Measurements from ENCODE around the gene DIS3L2.

The DIS3L2 gene

GRCh38 chr2:232349546-232349945, 388.0 kb downstream of the DIS3L2 start:
- no peak overlapping the region for H2BK15ac ChIP-seq (ENCODE audit: low read length)
- WGBS, 2 donors (ENCODE audit: extremely low coverage in 2 of 2, insufficient read length in 2 of 2, insufficient replicate concordance in 1 of 2) = no CpG with 5 or more reads among the region's 7 CpGs

GRCh38 chr2:232349946-232350635, 388.6 kb downstream of the DIS3L2 start:
- H3K23ac ChIP-seq (ENCODE audit: low read depth, low read length, poor library complexity) = peak overlapping the region; percentile 8
- H3K27me3 ChIP-seq (ENCODE audit: control insufficient read depth in 3 of 3, insufficient read depth in 3 of 3, low read depth in 1 of 3, low read length in 3 of 3) = peaks cover 0 to 24% (median 0%) of the 10 kb centered on the region in 3 experiments
- no CpG with 5 or more reads among the region's 14 CpGs for WGBS, 2 donors (ENCODE audit: extremely low coverage in 2 of 2, insufficient read length in 2 of 2, insufficient replicate concordance in 1 of 2)

More at GRCh38 chr2:232349546-232349945, 388.0 kb downstream of the DIS3L2 start:
- Histone ChIP-seq H2BK12ac (ENCODE audit: low read length) (no peak overlapping the region), H3K9me3 (replicated peaks in 1 of 2; ENCODE audit: control insufficient read depth in 2 of 2, insufficient read depth in 1 of 2, low read depth in 1 of 2, low read length in 2 of 2) (peaks cover 0 to 6% of the 10 kb centered on the region in 2 donors), H3K9ac (ENCODE audit: low read depth, low read length, poor library complexity) (no peak overlapping the region), H3K36me3 (replicated peaks in 1 of 2; ENCODE audit: control insufficient read depth in 2 of 2, insufficient read depth in 2 of 2, low read length in 2 of 2) (no peaks in the 10 kb centered on the region), H3K4me3 (ENCODE audit: low read length in 2 of 2) (no peak overlapping the region), H4K91ac (ENCODE audit: low read depth, low read length, poor library complexity) (no peak overlapping the region), H3K27ac (replicated peaks; ENCODE audit: low read length) (no peak overlapping the region), H3K4ac (ENCODE audit: low read length) (no peak overlapping the region), H2AFZ (ENCODE audit: low read length) (no peak overlapping the region), H3K4me1 (ENCODE audit: control insufficient read depth in 2 of 2, insufficient read depth in 1 of 2, low read depth in 1 of 2, low read length in 2 of 2) (no peaks in the 10 kb centered on the region), H3K14ac (ENCODE audit: low read length) (no peak overlapping the region), H3K27me3 (ENCODE audit: control insufficient read depth in 3 of 3, insufficient read depth in 3 of 3, low read depth in 1 of 3, low read length in 3 of 3) (peaks cover 0 to 24% (median 0%) of the 10 kb centered on the region in 3 experiments), H2BK120ac (ENCODE audit: low read depth, low read length) (no peak overlapping the region), H2AK5ac (ENCODE audit: low read depth, low read length) (no peak overlapping the region), H3K18ac (ENCODE audit: low read length) (peak overlapping the region; percentile 80), H3K79me1 (ENCODE audit: low read depth, low read length) (no peaks in the 10 kb centered on the region), H3K23ac (ENCODE audit: low read depth, low read length, poor library complexity) (no peak overlapping the region), H3K4me2 (ENCODE audit: insufficient read depth, low read length, poor library complexity, severe bottlenecking) (no peak overlapping the region), H2BK5ac (ENCODE audit: low read length) (no peak overlapping the region), H4K8ac (ENCODE audit: low read depth, low read length) (no peak overlapping the region)
- no peak for DNase-seq (ENCODE audit: low spot score)

GRCh38 chr2:232350804-232351685, 389.5 kb downstream of the DIS3L2 start:
- H2BK12ac ChIP-seq (ENCODE audit: low read length) = peak overlapping the region; percentile 84
- H3K4me3 ChIP-seq (ENCODE audit: low read length in 2 of 2) = no peak overlapping the region
- H3K4me2 ChIP-seq (ENCODE audit: insufficient read depth, low read length, poor library complexity, severe bottlenecking) = no peak overlapping the region
- no peak overlapping the region for H2BK15ac ChIP-seq (ENCODE audit: low read length)
- no peak overlapping the region for H3K27ac ChIP-seq (replicated peaks; ENCODE audit: low read length)
- H4K8ac ChIP-seq (ENCODE audit: low read depth, low read length) = no peak overlapping the region
- H3K9me3 ChIP-seq (replicated peaks in 1 of 2; ENCODE audit: control insufficient read depth in 2 of 2, insufficient read depth in 1 of 2, low read depth in 1 of 2, low read length in 2 of 2) = peaks cover 0 to 6% of the 10 kb centered on the region in 2 donors
- no peak overlapping the region for H2AFZ ChIP-seq (ENCODE audit: low read length)
- H3K18ac ChIP-seq (ENCODE audit: low read length) = peak overlapping the region; percentile 64
- no peaks in the 10 kb centered on the region for H3K79me1 ChIP-seq (ENCODE audit: low read depth, low read length)
- H2BK120ac ChIP-seq (ENCODE audit: low read depth, low read length) = no peak overlapping the region
- H3K9ac ChIP-seq (ENCODE audit: low read depth, low read length, poor library complexity) = peak overlapping the region; percentile 21
- no peaks in the 10 kb centered on the region for H3K4me1 ChIP-seq (ENCODE audit: control insufficient read depth in 2 of 2, insufficient read depth in 1 of 2, low read depth in 1 of 2, low read length in 2 of 2)
- no peak overlapping the region for H2BK5ac ChIP-seq (ENCODE audit: low read length)
- no CpG with 5 or more reads among the region's 76 CpGs for WGBS, 2 donors (ENCODE audit: extremely low coverage in 2 of 2, insufficient read length in 2 of 2, insufficient replicate concordance in 1 of 2)
- H3K23ac ChIP-seq (ENCODE audit: low read depth, low read length, poor library complexity) = no peak overlapping the region
- DNase-seq (ENCODE audit: low spot score) = no peak
- H3K27me3 ChIP-seq (ENCODE audit: control insufficient read depth in 3 of 3, insufficient read depth in 3 of 3, low read depth in 1 of 3, low read length in 3 of 3) = peaks cover 0 to 24% (median 0%) of the 10 kb centered on the region in 3 experiments
- H2AK5ac ChIP-seq (ENCODE audit: low read depth, low read length) = peak overlapping the region; percentile 21
- H3K14ac ChIP-seq (ENCODE audit: low read length) = peak overlapping the region; percentile 8
- H3K4ac ChIP-seq (ENCODE audit: low read length) = no peak overlapping the region
- H4K91ac ChIP-seq (ENCODE audit: low read depth, low read length, poor library complexity) = peak overlapping the region; percentile 72
- no peaks in the 10 kb centered on the region for H3K36me3 ChIP-seq (replicated peaks in 1 of 2; ENCODE audit: control insufficient read depth in 2 of 2, insufficient read depth in 2 of 2, low read length in 2 of 2)

More at GRCh38 chr2:232349946-232350635, 388.6 kb downstream of the DIS3L2 start:
- Histone ChIP-seq H3K9me3 (replicated peaks in 1 of 2; ENCODE audit: control insufficient read depth in 2 of 2, insufficient read depth in 1 of 2, low read depth in 1 of 2, low read length in 2 of 2) (peaks cover 0 to 6% of the 10 kb centered on the region in 2 donors), H2BK15ac (ENCODE audit: low read length) (no peak overlapping the region), H4K91ac (ENCODE audit: low read depth, low read length, poor library complexity) (peak overlapping the region; percentile 65), H3K4me2 (ENCODE audit: insufficient read depth, low read length, poor library complexity, severe bottlenecking) (no peak overlapping the region), H3K27ac (replicated peaks; ENCODE audit: low read length) (no peak overlapping the region), H3K4ac (ENCODE audit: low read length) (no peak overlapping the region), H3K18ac (ENCODE audit: low read length) (peak overlapping the region; percentile 65), H3K4me3 (ENCODE audit: low read length in 2 of 2) (peak overlapping the region in 1 of 2 donors; percentile 8), H3K4me1 (ENCODE audit: control insufficient read depth in 2 of 2, insufficient read depth in 1 of 2, low read depth in 1 of 2, low read length in 2 of 2) (no peaks in the 10 kb centered on the region), H2BK12ac (ENCODE audit: low read length) (no peak overlapping the region), H3K9ac (ENCODE audit: low read depth, low read length, poor library complexity) (peak overlapping the region; percentile 30), H2AFZ (ENCODE audit: low read length) (no peak overlapping the region), H2BK120ac (ENCODE audit: low read depth, low read length) (no peak overlapping the region), H3K14ac (ENCODE audit: low read length) (no peak overlapping the region), H3K79me1 (ENCODE audit: low read depth, low read length) (no peaks in the 10 kb centered on the region), H4K8ac (ENCODE audit: low read depth, low read length) (no peak overlapping the region), H2AK5ac (ENCODE audit: low read depth, low read length) (peak overlapping the region; percentile 84), H3K36me3 (replicated peaks in 1 of 2; ENCODE audit: control insufficient read depth in 2 of 2, insufficient read depth in 2 of 2, low read length in 2 of 2) (no peaks in the 10 kb centered on the region), H2BK5ac (ENCODE audit: low read length) (no peak overlapping the region)
- DNase-seq (ENCODE audit: low spot score) = no peak
